ENCODE results near the gene PRRT1B.

GRCh38 chr9:131505012-131505411 is 40.3 kb upstream of the PRRT1B start:
- TF ChIP-seq CTCF (IDR thresholded peaks at IDR 0.05; ENCODE audit: low read length) (no peak), EZH2 (optimal IDR thresholded peaks at IDR 0.05; ENCODE audit: low read depth, low read length) (no peak), EZH2phosphoT487 (IDR thresholded peaks at IDR 0.05; ENCODE audit: low read length) (no peak)
